AG09319 (cell line): Measurements from ENCODE around the gene ISY1.

Experiments
- DNase-seq: peaks from one replicate; pipeline ENCODE4 v3.0.0-alpha.2; 2010; ENCODE audit warnings: low read depth; ENCODE audit errors: extremely low read depth
- CTCF ChIP-seq: IDR thresholded peaks from 2 replicates; pipeline ENCODE4 v1.5.1; 2011; ENCODE audit warnings: low read depth, mild to moderate bottlenecking, inconsistent platforms, low read length, moderate library complexity

The ISY1 gene

GRCh38 chr3:129160891-129161859 lies at the start of gene ISY1:
Gene ISY1 (minus strand): TSS chr3:129161063. CDS start chr3:129160975, 88 bp downstream.
- peak; percentile 87 for DNase-seq
- peak; percentile 80 for TF ChIP-seq CTCF

- DNase-seq: no peak
- TF ChIP-seq CTCF: no peak
Measured at GRCh38 chr3:129207479-129207878, 46.6 kb upstream of the ISY1 start.

GRCh38 chr3:129205109-129205832 lies 44.4 kb upstream of the ISY1 start:
- DNase-seq: no peak

GRCh38 chr3:129204473-129204872 lies 43.6 kb upstream of the ISY1 start:
- no peak for TF ChIP-seq CTCF
- no peak for DNase-seq

More at GRCh38 chr3:129205109-129205832, 44.4 kb upstream of the ISY1 start:
- TF ChIP-seq CTCF: no peak

GRCh38 chr3:129199366-129199765 lies 38.5 kb upstream of the ISY1 start:
- DNase-seq: no peak
- TF ChIP-seq CTCF: no peak

- TF ChIP-seq CTCF: no peak
- no peak for DNase-seq
Measured at GRCh38 chr3:129197321-129197720, 36.5 kb upstream of the ISY1 start.

GRCh38 chr3:129196601-129197000 lies 35.7 kb upstream of the ISY1 start:
- no peak for DNase-seq
- TF ChIP-seq CTCF: no peak
